GM18498 (cell line): ENCODE data around the gene PKNOX2.

Source experiments
- ATAC-seq: cut with Tn5 transposase; IDR thresholded peaks from one replicate; pipeline ENCODE4 v1.9.1; 2021; ENCODE audit warnings: mild to moderate bottlenecking, moderate library complexity; ENCODE audit not compliant: unreplicated experiment

The PKNOX2 gene

GRCh38 chr11:125429174-125429707 is 264.7 kb downstream of the PKNOX2 start:
- ATAC-seq = no peak

- no peak for ATAC-seq
These were observed 265.5 kb downstream of the PKNOX2 start for GRCh38 chr11:125429807-125430678.

GRCh38 chr11:125431009-125431408 is 266.5 kb downstream of the PKNOX2 start:
- ATAC-seq = no peak

- ATAC-seq = no peak
These were observed 266.9 kb downstream of the PKNOX2 start for GRCh38 chr11:125431481-125431880.

GRCh38 chr11:125433454-125434121 is 269.0 kb downstream of the PKNOX2 start:
- peak; percentile 82 for ATAC-seq

GRCh38 chr11:125435461-125436238 is 271.1 kb downstream of the PKNOX2 start:
- ATAC-seq = no peak

- ATAC-seq = no peak
These were observed 277.3 kb downstream of the PKNOX2 start for GRCh38 chr11:125441648-125442410.

GRCh38 chr11:125442946-125443345 is 278.4 kb downstream of the PKNOX2 start:
- no peak for ATAC-seq

GRCh38 chr11:125443767-125444311 is 279.3 kb downstream of the PKNOX2 start:
- ATAC-seq = no peak

GRCh38 chr11:125445731-125446130 is 281.2 kb downstream of the PKNOX2 start:
- ATAC-seq = no peak

GRCh38 chr11:125446279-125446678 is 281.7 kb downstream of the PKNOX2 start:
- ATAC-seq = no peak

GRCh38 chr11:125447721-125448120 is 283.2 kb downstream of the PKNOX2 start:
- no peak for ATAC-seq

GRCh38 chr11:125448136-125448535 is 283.6 kb downstream of the PKNOX2 start:
- ATAC-seq = no peak

- ATAC-seq = no peak
These were observed 285.0 kb downstream of the PKNOX2 start for GRCh38 chr11:125449565-125449964.

- ATAC-seq = no peak
These were observed 287.0 kb downstream of the PKNOX2 start for GRCh38 chr11:125451400-125452124.

- ATAC-seq = peak; percentile 4
These were observed 287.5 kb downstream of the PKNOX2 start for GRCh38 chr11:125452125-125452470.

- no peak for ATAC-seq
These were observed 289.5 kb downstream of the PKNOX2 start for GRCh38 chr11:125454047-125454446.

- no peak for ATAC-seq
These were observed 291.3 kb downstream of the PKNOX2 start for GRCh38 chr11:125455851-125456250.

- ATAC-seq = no peak
These were observed 293.3 kb downstream of the PKNOX2 start for GRCh38 chr11:125457814-125458343.
